HG03558 (cell line): Measurements from ENCODE around the gene LPP.

Source experiments
- ATAC-seq: cut with Tn5 transposase; IDR thresholded peaks from one replicate; pipeline ENCODE4 v1.9.1; 2021; ENCODE audit warnings: moderate number of reproducible peaks; ENCODE audit not compliant: unreplicated experiment; ENCODE audit errors: extremely low read depth

LPP gene

DNA sequence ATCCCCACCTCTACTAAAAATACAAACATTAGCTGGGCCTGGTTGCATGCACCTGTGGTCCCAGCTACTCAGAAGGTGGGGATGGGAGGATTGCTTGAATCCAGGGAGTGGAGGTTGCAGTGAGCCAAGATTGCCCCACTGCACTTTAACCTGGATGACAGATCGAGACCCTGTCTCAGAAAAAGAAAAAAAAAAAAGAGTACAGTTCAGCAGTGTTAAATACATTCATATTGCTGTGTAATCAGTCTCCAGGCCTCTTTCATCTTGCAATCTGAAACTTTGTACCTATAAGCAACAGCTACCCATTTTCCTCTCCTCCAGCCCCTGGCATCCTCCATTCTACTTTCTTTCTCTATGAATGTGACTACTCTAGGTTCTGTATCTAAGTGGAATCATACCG is 61.2 kb downstream of the LPP start:
- no peak for ATAC-seq

DNA sequence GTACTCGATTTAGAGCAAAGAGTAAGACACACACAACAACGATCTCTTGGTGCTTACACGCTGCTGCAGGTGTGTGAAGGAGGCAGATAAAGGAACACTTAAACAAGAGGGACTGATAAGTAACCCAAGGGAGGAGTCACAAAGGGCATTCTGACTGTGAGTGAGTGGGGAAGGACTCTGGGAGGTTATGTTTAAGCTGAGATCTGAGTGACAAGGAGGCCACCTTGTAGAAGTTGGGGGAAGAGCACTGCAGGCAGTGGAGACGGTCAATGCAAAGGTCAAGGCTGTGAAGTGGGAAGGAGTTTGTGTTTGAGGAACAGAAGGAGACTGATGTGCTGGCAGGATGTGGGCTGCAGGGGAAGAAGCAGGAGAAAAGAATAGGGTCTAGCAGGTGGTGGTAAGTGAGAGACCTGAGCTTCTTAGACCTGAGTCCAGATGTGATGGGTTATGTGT is 63.1 kb downstream of the LPP start:
- ATAC-seq, result no peak

DNA sequence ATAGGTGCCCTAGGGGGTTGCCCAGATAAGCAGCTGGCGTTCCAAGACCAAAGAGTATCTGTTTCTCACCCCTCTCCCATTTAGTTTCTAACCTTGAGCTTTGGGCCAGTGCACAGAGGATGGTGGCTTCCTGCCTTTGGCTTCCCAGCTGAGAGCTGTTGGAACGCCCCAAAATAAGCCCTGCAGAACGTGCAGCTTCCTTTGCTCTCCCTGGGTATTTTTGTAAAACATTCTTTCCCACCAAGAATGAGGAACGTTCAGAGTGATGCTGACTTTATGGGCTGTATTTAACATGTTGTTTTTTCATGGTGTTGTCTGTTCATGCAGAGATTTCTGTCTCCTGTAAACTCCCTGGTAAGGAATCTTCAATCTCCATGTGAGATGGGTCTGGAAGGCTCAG is 63.8 kb downstream of the LPP start:
- ATAC-seq, result no peak

DNA sequence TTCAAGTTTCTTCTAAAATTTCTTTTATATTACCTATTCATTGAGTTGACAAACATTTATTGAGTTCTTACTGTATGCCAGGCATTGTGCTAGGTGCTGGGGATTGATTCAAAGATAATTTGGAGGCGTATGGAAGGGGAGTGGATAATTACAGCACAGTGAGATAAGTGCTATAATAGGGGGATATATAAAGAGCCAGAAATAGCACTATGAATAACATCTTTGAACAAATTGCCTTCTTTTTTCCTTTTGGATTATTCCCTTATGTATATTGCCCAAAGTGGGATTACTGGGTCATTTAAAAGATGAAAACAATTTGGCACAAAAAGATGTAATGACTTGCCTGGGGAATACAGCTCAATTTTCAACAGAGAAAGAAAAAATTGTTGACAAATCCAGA is 64.6 kb downstream of the LPP start:
- ATAC-seq, result no peak

DNA sequence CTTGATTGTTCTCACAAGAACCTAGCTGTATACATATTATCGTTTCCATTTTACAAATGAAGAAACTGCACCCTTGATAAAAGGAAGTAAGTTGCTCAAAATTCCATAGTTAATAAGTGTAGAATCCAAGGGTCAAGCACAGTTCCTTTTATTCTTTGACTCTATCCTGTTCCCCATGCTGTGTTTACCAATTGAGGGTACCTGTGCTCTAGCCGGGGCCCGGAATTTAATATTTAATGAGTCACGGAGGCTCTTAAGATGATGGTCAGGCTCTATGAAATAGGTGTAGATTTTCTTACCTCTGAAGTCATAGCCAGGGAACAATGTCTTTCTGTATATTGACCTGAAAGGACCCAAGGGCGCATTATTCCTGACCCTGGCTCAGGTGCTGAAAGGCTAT is 65.2 kb downstream of the LPP start:
- ATAC-seq, result no peak

DNA sequence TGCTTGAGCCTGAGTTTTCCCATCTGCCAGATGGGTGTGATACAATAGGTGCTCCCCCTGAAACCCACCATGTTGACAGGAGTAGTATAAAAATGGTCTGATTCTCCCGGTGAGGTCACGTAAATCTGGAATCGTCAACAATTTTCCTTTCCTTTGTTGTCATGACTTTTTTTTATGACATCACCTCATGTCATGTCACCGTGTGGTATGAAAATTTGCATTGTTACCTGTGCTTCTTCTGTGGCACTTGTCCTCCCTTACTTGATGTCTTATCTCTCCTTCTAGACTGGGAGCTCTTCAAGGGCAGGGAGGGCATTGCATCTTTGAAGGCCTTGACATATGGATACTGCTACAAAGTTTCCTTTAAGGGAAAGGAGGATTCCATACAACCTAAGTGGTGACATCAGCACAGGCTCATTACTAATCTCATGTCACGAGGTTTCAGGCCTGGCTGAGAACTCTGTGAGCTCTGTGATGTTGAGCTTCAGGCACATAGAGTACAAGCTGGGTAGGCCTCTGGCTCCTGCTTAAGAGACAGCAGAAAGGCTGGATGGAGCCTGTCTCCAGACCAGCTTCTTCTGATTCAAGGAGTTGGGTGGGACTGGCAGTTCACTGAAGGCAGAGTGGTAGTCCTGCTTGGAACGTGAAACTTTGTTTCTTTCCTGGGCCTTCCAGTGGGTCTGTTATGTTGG is 66.3 kb downstream of the LPP start:
- ATAC-seq, result no peak

DNA sequence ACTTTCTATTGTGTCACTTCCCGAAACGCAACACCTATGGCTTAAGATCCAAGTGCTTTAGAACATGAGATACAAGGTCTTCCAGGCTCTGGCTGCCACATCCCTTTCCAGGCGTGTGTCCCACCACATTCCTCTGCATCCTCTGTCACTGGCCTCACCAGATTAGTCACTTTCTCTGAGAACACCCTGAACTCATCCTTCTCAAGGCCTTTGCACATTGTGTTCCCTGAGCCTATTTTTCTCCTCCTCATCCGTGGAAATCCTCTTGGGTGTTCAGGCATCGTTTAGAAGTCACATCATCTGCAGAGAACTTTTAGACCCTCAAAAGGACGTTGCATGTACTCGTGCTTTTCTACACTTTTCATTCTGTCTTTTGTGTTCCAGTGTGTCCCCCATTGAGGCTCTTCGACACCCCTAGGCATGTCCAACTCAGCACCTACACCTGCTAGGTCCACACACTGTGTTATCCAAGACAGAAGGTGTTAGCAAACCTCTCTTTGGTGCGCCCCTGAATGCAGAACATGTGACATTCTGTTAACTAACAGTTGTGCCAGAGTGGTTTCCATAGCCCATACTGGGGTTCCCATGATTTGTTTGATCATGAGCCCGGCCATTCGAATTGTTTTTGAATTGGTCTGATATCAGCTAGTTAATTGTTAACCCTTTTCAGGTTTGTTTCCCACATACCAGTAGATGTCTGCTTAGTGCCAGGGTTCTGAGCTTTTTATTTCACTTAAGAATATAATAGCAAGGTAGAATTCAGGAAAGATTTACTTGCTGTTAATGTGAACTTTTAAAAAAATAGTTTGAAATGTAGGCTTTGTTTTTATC is 67.2 kb downstream of the LPP start:
- no peak for ATAC-seq

DNA sequence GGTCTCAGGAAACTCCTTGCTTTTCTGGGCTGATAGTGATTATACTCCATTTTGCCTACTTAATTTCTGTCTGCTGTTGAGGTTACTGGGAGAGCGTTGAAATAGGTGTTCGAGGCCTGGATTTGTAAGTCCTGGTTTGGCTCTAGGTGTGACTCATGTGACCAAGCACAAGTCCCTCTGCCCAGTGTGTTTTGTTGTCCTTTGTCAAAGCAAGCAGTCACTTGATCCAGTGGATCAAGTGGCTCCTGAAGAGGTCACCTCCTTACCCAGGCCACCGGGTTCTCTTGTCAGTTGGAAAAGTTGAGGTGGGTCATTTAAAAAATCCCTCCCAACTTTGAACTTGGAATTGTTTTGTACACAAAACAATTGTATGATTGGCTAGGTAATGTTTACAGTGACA is 70.0 kb downstream of the LPP start:
- no peak for ATAC-seq

DNA sequence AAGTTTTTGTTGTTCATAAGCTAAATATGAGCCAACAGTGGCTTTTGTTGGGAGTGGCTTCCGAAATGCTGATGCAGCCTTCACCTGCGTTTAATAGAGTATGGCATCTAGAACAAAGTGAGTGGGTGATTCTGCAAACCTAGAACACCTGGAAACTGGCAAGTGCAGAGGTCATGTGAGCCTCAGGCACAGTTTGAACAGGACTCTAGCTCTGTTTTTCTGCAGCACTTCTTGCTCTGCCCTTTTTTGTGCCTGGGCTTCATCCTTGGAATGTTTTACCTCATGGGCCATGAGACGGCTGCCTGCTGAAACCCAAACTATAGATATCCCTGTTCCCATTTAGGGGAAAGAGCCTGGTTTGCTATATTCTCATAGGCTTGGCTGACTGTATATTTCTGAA is 73.5 kb downstream of the LPP start:
- no peak for ATAC-seq

DNA sequence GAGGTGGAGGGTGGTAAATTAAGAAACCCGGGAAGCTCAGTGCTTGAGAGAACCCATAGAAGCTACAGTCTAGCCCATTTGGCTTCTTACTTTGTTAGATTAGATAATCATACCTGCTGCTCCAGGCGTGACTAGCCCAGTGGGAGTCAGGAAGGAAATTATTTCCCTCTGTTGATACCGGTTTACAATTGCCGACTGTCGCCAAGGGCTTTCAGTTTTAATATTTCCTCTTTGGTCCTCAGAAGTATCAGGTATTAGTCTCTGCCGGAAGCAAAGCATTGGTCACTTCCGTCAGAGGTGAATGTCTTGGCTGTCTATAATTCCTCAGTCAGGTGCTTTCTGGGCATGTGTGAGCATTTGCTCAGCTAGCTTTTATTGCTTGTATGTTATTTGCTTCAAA is 75.2 kb downstream of the LPP start:
- no peak for ATAC-seq

DNA sequence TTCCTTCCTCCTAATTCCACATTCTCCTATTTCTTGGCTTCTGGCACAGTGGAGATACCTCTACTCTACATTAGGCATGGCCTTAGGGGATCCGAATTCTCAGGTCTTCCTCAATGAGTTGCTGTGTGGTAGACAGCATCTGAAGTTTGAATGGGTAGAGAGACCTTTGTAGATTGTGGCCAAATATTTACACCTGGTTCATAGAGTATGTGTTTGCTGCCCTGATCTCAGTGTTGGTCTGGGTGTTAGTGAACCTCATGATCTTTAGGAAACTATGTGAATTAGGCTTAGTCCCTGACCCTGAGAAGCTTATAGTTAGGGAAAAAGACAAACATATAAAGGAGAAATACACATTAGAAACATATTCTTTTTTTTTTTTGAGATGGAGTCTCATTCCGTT is 75.8 kb downstream of the LPP start:
- ATAC-seq, result no peak

DNA sequence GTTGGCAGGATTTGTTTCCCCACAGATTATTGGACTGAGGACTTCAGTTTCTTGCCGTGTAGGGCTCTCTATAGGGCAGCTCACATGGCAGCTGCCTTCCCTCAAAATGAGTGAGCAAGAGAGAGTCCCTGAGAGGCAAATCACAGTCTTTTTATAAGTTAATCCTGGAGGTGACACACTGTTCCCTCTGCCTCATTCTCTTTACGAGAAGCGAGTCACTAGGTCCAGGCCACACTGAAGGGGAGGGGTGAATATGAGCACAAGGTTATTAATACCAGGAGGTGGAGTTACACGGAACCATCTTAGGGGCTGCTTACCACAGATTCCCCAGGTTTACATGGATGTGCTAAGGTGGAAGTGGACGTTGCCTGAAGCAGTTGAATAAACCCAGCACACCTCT is 77.0 kb downstream of the LPP start:
- no peak for ATAC-seq

DNA sequence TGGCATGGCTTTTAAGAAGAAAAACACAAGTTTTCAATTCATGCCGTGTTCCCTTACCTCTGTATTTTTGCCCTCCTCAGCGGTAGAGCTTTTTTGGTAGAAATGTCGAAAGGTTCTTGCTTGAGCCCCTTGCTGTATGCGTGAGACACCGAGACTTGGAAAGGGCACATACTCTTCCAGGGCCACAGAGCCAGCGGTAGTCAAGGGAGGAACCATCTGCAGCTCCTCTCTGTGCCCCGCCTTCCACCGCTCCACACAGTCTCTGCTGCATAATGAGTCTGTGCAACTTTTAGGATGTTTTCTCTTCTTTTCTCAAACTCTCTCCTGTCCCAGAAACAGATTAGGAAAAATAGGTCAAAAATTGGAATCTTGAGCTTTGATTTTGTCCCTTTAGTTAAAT is 77.5 kb downstream of the LPP start:
- no peak for ATAC-seq

DNA sequence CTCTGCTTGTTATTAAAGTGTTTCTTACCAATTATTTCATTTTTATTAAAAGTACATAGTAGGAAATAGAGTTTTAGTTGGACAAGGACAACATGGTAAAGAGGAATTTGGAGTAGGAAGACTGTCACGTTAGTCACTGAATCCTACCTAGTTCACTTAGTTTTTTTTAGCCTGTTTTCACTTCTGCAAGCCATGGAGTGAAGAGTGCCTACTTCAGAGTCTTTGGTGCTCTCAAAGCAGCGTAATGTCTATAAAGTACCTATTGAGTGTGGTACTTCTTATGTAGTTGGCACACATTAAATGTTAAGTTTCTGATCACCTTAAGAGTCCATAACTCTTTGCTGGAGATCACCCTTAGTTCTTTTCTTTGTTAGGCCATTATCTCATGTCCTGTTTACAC is 78.7 kb downstream of the LPP start:
- no peak for ATAC-seq

DNA sequence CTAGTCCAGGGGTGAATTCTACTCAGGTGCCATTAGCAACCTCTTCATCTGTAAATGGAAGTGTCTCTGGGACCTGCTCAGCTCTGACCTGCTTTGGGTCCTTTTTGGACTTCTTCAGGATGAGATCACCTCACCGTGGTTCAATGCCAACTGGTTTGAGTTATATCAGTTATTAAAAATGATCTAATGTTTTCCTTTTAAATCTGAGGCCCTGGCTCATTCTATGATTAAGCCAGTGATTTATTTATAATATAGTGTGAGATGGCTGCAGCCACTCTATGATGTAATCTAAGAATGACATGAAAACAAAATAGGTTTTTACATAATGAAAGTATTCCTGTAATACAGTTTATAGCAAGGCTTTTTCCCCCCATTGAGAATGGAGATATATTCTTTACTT is 79.4 kb downstream of the LPP start:
- no peak for ATAC-seq

DNA sequence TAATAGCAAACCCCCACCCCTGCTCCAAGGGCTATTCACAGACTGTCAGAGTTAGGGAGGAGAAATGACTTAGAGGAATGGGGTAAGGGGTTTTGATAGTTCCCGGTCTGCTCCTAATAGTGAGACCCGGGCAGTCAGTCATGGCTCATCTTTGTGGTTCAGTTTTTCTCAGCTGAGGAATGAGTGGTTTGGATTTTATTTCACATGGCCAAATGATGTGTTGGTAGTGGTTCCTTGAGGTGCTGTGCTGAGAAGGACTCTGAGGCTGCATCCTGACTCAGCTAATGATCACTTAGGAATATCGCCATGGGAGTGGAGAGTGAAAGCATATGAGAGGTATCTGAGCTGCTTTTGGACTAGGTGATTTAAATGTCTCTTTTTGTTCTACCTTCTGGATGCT is 80.2 kb downstream of the LPP start:
- no peak for ATAC-seq

DNA sequence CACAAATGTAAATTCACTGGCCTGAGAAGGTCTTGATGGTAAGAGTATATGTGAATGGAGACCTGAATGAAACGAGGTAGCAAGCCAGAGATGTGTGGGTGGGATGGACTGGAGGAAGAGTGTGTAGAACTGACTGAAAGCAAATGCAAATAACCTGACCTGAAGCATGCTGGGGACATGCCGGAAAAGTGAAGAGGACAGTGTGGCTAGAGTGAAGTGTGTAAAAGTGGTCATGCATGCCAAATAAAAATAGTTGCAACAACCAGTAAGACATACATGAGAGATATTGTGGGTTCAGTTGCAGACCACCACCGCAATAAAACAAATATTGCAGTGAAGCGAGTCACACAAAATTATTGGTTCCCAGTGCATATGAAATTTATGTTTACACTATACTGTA is 82.3 kb downstream of the LPP start:
- no peak for ATAC-seq

DNA sequence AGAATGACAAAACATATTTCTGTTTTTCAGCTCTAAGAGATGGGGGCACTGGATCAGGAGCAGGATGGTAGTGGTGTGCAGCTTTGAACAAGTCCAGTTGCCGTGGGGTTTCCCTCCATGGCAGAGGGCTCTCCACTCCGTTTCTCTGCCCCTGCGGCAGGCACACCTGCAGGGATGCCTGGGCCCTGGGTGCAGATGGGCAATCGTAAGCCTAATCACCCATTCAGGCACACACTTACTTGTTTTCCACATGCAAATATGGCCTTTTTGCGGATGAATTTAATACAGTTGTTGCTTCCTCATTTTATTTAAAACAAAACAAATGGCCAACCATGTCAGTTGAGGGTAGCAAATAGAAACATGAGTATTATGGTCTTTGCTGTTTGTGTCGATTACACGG is 85.1 kb downstream of the LPP start:
- no peak for ATAC-seq

DNA sequence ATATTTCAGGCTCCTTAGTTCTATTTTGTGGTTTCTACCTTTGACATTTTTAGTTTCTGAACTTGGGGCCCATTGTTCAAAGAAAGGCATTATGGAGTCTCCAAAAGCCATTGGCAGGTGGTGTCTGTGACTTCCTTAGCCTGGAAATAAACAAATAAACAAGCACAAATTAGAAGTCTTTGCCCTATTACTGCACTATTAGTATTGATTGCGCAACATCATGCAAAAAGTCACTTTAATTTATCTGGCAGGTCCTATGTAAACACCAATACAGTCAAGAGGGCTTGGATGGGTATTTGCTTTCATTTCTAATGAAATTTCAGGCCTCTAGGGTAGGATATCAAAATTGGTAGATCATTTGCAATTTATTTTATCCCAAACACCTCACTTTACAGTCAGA is 85.6 kb downstream of the LPP start:
- no peak for ATAC-seq

DNA sequence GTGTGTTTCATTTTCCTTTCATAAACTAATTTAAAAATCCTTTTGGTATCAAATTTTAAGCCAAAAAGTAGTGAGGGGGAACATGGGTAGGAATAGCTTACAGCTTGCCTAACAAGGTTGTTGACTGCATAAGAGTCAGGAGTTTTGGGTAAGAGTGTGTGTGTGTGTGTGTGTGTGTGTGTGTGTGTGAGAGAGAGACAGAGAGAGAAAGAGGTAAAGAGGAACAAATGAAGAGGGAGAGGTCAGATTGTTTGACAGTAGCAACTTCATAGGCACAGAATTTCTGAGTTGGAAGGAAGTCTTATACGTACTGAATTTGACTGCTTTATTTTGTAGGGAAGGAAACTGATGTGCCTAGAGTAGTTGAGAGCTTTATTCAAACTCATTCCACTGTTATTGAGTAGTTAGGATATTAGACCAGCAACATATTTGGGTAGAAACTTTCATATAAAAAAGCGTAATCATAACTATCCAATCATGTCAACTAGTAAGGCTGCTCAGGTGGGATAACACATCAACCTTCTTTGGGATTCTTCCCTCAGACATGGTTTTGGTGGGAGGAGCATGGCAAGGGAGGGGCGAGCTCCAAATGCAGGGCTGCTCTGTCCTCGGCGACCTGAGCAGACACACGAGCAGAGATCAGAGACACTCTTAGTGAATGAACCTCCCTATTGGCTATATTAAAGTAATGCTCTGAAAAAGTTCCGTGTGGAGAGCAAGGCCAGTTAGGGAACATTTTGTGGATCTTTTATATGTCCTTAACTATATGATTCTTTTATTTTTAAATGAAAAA is 86.4 kb downstream of the LPP start:
- ATAC-seq, result no peak

DNA sequence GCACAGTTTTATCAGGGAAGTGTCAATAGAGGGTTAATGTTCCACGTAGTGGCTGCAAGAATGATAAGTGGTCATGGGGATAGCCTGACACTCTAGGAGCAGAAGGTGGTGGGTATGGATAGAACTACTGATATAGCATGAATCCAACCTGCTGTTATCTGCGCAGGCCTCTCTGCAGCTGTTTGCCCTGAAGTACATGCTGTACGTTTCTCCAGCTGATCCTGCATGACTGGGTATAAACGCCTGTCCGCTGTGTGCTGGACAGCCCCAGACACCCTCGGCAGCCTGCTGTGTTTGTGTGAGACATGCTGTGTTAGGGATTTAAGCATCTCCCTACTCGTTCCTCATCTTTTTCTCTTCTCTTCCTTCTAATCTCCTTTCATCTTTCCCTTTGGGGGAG is 87.1 kb downstream of the LPP start:
- no peak for ATAC-seq
